SK-N-MC (cell line): ENCODE data around the gene NDUFS8.

Experiments used
- DNase-seq: peaks from one replicate; pipeline ENCODE4 v3.0.0-alpha.2; 2011; ENCODE audit warnings: low read depth, low spot score
- H3K27ac ChIP-seq: fragments of 200-600 bp; sonication (generic); 2 replicates; pipeline ENCODE4 v1.5.1; 2016; ENCODE audit warnings: mixed run types
- H3K36me3 ChIP-seq: fragments of 200-600 bp; sonication (generic); 2 replicates; pipeline ENCODE4 v1.6.1; 2017; ENCODE audit warnings: antibody characterized with exemption, low read length, mixed read lengths; ENCODE audit not compliant: insufficient read depth
- H3K4me3 ChIP-seq: fragments of 200-600 bp; sonication (generic); 2 replicates; pipeline ENCODE4 v1.5.1; 2016
- H3K9ac ChIP-seq: fragments of 200-600 bp; sonication (generic); 2 replicates; pipeline ENCODE4 v1.8.0; 2017; ENCODE audit warnings: mixed run types, mixed read lengths; ENCODE audit not compliant: insufficient read length
- H3K9me3 ChIP-seq: fragments of 200-600 bp; sonication (generic); 2 replicates; pipeline ENCODE4 v1.6.1; 2017; ENCODE audit warnings: low read depth, mild to moderate bottlenecking, antibody characterized with exemption, low read length, moderate library complexity, mixed read lengths
- EZH2 ChIP-seq: fragments of 200-600 bp; sonication (generic); IDR thresholded peaks from one replicate; pipeline ENCODE4 v1.6.1; 2017; ENCODE audit warnings: antibody characterized with exemption
- FOXP2 ChIP-seq: optimal IDR thresholded peaks from 2 replicates; pipeline ENCODE3; 2011; ENCODE audit warnings: mild to moderate bottlenecking, moderate library complexity; ENCODE audit not compliant: insufficient read depth; ENCODE audit errors: extremely low read length, control extremely low read depth
- POLR2AphosphoS5 ChIP-seq: IDR thresholded peaks from 2 replicates; pipeline ENCODE4 v1.6.1; 2012; ENCODE audit warnings: mild to moderate bottlenecking, low read depth, low read length, borderline replicate concordance

NDUFS8 gene

GRCh38 chr11:68009391-68010089, 20.9 kb upstream of the NDUFS8 start:
- Histone ChIP-seq H3K9ac (no peak overlapping the region), H3K4me3 (no peak overlapping the region), H3K27ac (no peak overlapping the region), H3K9me3 (no peaks in the 10 kb centered on the region), H3K36me3 (no peaks in the 10 kb centered on the region)
- TF ChIP-seq FOXP2 (no peak), POLR2AphosphoS5 (no peak), EZH2 (no peak)
- DNase-seq, result no peak

GRCh38 chr11:68010090-68011041, 20.1 kb upstream of the NDUFS8 start, which contains the start of gene ALDH3B1:
Gene ALDH3B1 (plus strand): TSS chr11:68010327. CDS start chr11:68015298, 4,971 bp downstream.
- Histone ChIP-seq H3K9me3 (no peaks in the 10 kb centered on the region), H3K36me3 (no peaks in the 10 kb centered on the region), H3K27ac (no peak within 1 kb of the TSS), H3K9ac (no peak within 1 kb of the TSS), H3K4me3 (no peak within 1 kb of the TSS)
- no peak for DNase-seq
- TF ChIP-seq EZH2 (no peak), FOXP2 (no peak), POLR2AphosphoS5 (no peak)

- TF ChIP-seq POLR2AphosphoS5 (no peak), FOXP2 (no peak), EZH2 (no peak)
- no peak for DNase-seq
- Histone ChIP-seq H3K4me3 (no peak overlapping the region), H3K9ac (no peak overlapping the region), H3K36me3 (no peaks in the 10 kb centered on the region), H3K27ac (no peak overlapping the region), H3K9me3 (no peaks in the 10 kb centered on the region)
Measured at GRCh38 chr11:68011051-68011943, 19.2 kb upstream of the NDUFS8 start.

- H3K36me3 ChIP-seq, result no peaks in the 10 kb centered on the region
- H3K9ac ChIP-seq, result no peak overlapping the region
- H3K4me3 ChIP-seq, result no peak overlapping the region
- H3K27ac ChIP-seq, result no peak overlapping the region
- TF ChIP-seq EZH2 (no peak), FOXP2 (no peak), POLR2AphosphoS5 (no peak)
- DNase-seq, result no peak
- no peaks in the 10 kb centered on the region for H3K9me3 ChIP-seq
Measured at GRCh38 chr11:68012044-68012842, 18.2 kb upstream of the NDUFS8 start.

GRCh38 chr11:68012843-68013610, 17.5 kb upstream of the NDUFS8 start:
- no peak for DNase-seq
- H3K9ac ChIP-seq, result no peak overlapping the region
- TF ChIP-seq EZH2 (no peak), FOXP2 (no peak), POLR2AphosphoS5 (no peak)
- no peak overlapping the region for H3K27ac ChIP-seq
- H3K36me3 ChIP-seq, result no peaks in the 10 kb centered on the region
- no peaks in the 10 kb centered on the region for H3K9me3 ChIP-seq
- no peak overlapping the region for H3K4me3 ChIP-seq

- H3K27ac ChIP-seq, result no peak overlapping the region
- no peak overlapping the region for H3K4me3 ChIP-seq
- no peak for TF ChIP-seq POLR2AphosphoS5
- TF ChIP-seq FOXP2, result no peak
- no peak for TF ChIP-seq EZH2
- no peaks in the 10 kb centered on the region for H3K36me3 ChIP-seq
- H3K9ac ChIP-seq, result no peak overlapping the region
- no peak for DNase-seq
- H3K9me3 ChIP-seq, result no peaks in the 10 kb centered on the region
Measured at GRCh38 chr11:68013611-68014156, 16.8 kb upstream of the NDUFS8 start.
